ENCODE measurements around the gene PRDM16.
"Not testable (repeated sequence)": the region's sequence is repeated elsewhere in the genome, so short reads cannot be mapped to it uniquely, and the experiment has no call there.

Gene PRDM16

DNA sequence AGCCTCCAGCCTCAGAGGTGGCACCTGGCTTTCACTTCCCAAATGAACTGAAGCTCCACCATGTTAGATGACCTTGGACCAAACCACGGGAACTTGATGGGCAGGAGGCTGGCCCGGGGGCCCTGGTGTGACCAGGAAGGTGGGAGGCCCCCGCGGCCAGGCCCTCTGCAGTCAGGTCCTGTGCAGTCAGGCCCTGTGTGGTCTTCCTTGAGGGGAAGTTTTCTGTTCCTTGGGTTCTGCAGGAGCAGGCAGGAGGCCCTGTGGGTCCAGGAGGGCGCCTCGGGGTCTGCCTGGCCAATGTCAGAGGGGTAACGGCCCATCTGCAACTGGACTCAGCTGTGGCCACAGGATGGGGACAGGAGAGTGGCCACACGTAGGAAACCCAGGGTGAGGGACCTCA lies 13.0 kb downstream of the PRDM16 start:
- DNase-seq (ENCODE audit: low spot score) = no peak

DNA sequence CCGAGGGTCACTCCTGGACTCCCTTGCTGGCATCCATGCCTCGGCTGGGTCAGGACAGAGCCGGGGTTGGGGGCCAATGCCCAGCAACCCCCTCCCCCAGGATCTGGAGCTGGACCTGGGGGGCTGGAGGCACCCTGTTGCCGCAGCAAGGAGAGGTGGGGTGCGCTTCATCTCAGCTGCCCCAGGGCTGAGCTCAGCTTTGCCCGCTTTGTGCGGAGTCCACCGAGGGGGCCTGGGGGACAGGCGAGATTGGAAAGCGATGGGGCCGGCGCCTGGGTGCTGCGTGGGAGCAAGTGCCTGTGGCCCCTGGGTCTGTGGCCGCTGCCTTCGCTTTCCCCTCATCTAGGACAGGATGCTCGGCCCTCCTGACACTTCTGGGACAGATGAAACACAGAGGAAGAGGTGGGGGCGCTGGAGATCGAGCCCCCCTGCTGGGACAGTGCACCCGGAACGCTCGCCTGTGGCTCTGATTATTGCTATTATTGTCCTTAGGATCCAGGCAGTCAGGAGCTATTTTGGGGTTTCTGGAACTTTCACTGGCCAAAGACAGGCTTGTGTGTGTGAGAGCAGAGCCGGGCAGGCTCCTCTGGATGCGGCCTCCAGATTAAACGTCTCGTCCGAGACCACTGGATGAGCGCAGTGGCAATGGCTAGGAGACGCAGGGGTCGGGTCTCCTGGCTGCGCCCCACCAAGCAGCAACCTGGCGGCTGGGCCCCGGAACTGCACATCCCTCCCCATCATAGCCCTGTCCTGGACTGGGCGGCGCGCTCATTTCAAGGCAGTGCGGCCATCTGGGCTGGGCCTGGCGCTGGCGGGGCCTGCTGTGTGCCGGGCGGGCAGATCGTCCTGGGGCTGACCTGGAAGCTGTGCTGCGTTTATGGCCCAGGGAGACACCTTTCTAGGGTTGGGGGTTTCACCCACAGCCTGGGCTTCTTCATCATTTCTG lies 13.8 kb downstream of the PRDM16 start:
- DNase-seq (ENCODE audit: low spot score) = no peak

GRCh38 chr1:3084154-3084553 lies 15.2 kb downstream of the PRDM16 start:
- DNase-seq (ENCODE audit: low spot score) = no peak

- DNase-seq (ENCODE audit: low spot score) = no peak
Measured at GRCh38 chr1:3084726-3085125, 15.7 kb downstream of the PRDM16 start.

DNA sequence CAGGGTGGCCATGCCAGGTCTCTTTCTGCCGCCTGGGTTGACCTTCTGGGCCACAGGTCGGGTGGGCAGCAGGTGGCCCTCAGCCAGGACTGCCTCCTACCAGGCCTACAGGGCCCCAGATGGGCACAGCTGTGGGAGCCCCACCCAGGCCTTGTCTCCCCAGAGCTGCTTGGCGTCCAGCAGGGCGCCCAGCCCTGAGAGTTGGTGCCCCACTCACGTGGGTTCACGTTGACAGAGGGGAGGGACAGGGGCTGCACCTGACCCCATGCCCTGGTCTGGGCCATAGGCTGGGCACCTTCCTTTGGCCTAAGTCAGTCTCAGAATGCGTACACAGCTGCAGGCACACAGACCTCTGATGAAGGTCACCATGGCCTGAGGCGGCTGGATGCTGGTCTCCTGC lies 16.7 kb downstream of the PRDM16 start:
- DNase-seq (ENCODE audit: low spot score) = no peak

GRCh38 chr1:3086272-3086974 lies 17.4 kb downstream of the PRDM16 start:
- no peak for DNase-seq (ENCODE audit: low spot score)

DNA sequence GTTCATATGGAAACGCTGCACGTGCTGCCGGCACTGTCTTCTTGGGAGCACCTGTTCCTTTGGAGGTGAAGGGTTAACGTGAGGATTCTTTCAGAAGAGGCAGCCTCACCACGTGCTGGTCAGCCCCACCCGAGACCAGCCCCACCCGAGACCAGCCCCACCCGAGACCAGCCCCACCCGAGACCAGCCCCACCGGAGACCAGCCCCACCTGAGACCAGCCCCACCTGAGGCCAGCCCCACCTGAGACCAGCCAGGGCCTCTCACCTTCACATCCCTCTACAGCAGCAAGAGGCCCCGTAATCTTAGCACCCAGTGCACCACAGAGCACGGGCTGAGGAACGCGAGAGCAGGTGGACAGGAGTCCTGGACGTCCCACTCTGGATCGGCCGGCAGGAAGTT lies 18.0 kb downstream of the PRDM16 start:
- no peak for DNase-seq (ENCODE audit: low spot score)

GRCh38 chr1:3087946-3088668 lies 19.1 kb downstream of the PRDM16 start:
- not testable (repeated sequence) for DNase-seq (ENCODE audit: low spot score)

DNA sequence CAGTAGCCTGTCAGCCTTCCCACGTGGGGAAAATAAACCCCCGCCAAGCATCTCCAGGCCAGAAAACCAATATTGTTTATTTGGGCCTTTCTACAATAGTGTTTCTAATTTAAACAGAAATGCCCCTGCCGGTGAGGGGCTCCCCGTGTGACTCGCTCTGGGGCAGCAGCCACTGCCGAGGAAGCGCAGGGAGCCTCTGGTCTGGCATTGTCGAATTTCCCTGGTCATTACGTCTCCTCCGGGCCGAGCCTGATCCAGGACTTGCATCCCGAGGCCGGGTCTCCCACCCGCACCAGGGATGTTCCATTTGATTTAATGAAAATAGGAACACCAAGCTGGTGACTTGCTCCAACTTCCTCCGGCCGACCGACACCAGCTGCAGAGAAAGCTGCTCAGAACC lies 20.5 kb downstream of the PRDM16 start:
- no peak for DNase-seq (ENCODE audit: low spot score)

DNA sequence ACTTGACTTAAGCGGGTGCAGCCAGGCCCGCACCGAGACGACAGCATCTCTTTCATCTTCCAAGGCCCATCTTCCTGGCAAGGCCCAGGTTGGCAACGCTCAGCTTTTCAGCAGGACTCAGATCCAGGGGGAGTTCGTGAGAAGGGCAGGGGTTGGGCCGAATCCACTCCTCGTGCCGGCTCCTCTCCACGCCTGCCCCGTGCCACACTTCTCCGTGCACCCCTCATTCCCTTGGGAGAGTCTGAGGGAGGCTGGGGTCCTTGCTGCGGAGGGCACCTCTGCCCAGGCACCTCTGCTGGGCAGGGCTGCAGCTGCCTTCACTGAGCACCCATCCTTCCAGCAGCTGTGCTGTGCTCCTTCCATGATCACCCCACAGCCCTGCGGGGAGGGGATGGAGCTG lies 22.3 kb downstream of the PRDM16 start:
- DNase-seq (ENCODE audit: low spot score) = no peak

GRCh38 chr1:3092530-3092929 lies 23.5 kb downstream of the PRDM16 start:
- DNase-seq (ENCODE audit: low spot score) = no peak

- DNase-seq (ENCODE audit: low spot score) = no peak
Measured at GRCh38 chr1:3093898-3094626, 25.1 kb downstream of the PRDM16 start.

DNA sequence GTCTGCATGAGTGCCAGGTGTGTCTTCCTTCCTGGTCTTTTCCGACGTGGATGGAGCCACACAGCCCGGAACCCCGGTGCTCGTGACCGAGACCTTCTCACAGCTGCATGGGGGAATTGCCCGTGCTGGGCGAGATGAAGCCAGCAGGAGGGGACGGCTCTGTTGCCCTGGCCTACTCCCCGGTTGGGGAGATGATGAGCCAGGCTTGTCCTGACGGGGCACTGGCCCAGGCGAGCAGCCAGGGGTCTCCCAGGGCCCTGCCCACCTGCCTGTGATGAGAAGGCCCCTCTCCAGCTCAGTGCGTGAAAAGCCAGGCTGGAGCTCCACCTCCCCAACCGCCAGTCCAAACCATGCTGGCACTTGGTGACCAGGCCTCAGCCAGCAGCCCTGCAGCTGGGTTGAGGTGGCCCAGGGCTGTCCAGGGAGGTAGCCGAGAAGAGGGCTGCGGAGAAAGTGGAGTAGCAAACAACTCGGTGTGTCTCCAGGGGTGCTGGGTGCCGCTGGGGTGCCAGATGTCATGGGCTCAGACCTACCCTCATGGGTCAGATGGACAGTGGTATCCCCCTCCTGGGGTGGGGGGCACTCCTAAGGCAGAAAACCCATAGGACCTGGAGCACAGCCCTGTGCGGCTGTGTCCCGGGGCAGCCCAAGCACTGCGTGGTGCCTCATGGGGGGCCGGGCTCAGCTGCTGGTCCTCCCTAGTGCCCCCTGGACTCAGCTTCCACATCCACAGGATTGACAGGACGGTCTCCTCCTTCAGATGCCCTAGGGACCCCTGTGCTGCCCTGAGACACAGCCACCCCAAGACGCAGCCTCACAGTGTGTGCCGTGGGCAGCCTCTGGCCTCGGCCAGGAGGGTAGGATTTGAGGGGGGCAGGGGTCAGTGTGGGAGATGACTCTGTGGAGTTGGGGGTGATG lies 26.1 kb downstream of the PRDM16 start:
- DNase-seq (ENCODE audit: low spot score) = no peak

DNA sequence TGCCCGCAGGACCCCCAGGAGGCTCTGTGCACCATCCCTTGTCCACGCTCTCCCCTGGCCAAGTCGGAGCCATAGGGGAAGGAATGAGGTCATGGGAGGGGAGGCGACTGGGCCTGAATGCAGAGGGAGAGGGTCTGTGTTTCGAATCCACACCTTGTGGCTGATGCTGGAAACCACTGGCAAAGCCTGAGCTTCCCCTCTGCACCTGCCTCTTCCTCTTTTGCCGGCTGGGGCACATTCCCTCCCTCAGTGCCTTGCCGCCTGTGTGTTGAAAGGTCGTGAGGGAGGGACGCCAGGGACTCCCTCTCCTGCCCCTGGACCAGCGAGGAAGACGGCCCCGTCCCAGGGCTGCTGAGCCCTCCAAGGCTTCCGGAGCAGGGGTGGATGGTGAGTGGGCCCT lies 27.3 kb downstream of the PRDM16 start:
- DNase-seq (ENCODE audit: low spot score) = no peak

GRCh38 chr1:3097231-3097630 lies 28.2 kb downstream of the PRDM16 start:
- no peak for DNase-seq (ENCODE audit: low spot score)

GRCh38 chr1:3097861-3098260 lies 28.9 kb downstream of the PRDM16 start:
- DNase-seq (ENCODE audit: low spot score) = no peak

- no peak for DNase-seq (ENCODE audit: low spot score)
Measured at GRCh38 chr1:3099861-3100260, 30.9 kb downstream of the PRDM16 start.

- no peak for DNase-seq (ENCODE audit: low spot score)
Measured at GRCh38 chr1:3101124-3101939, 32.3 kb downstream of the PRDM16 start.

GRCh38 chr1:3102641-3103040 lies 33.6 kb downstream of the PRDM16 start:
- no peak for DNase-seq (ENCODE audit: low spot score)
